PC-9 (cell line): Measurements from ENCODE around the gene ABCA2. TPM values are rescaled to one million over a fixed set of nuclear protein-coding genes. Genes with fewer than 3 reads are reported as not detected.

Experiments used
- BruUV-seq: library from RNA; stranded (reverse); fragments of 400-500 nt; replicated peaks from 2 replicates; lab custom pipeline; 2021; lab: Mats Ljungman, UMichigan
- CTCF ChIA-PET: fragments of 300-600 bp; sonication (Branson Sonifier 250); formaldehyde crosslinking; loops from one replicate; lab custom pipeline; 2022; ENCODE audit warnings: antibody characterized with exemption; lab: Charles Lee
- POLR2A ChIA-PET: fragments of 300-600 bp; sonication (Branson Sonifier 250); formaldehyde crosslinking; loops from one replicate; lab custom pipeline; 2022; ENCODE audit warnings: antibody characterized with exemption; ENCODE audit not compliant: unreplicated experiment; lab: Charles Lee
- DNase-seq, 2 experiments: peaks; one replicate each; pipeline versions ENCODE4 v3.0.0 to v3.0.0-alpha.2; 2015 to 2022; ENCODE audit warnings: mixed read lengths in 1 of 2
- H2AFZ ChIP-seq: fragments of 200-600 bp; sonication (generic); 2 replicates; pipeline ENCODE4 v1.8.1; 2017; ENCODE audit warnings: antibody characterized with exemption
- H3F3A ChIP-seq: fragments of 200-600 bp; sonication (generic); 2 replicates; pipeline ENCODE4 v1.8.1; 2017; ENCODE audit warnings: antibody characterized with exemption, mild to moderate bottlenecking, low read depth; ENCODE audit not compliant: insufficient read depth
- H3K27ac ChIP-seq: fragments of 200-600 bp; sonication (generic); 2 replicates; pipeline ENCODE4 v1.6.1; 2016; ENCODE audit warnings: mixed run types
- H3K27me3 ChIP-seq: fragments of 200-600 bp; sonication (generic); 2 replicates; pipeline ENCODE4 v1.6.1; 2016; ENCODE audit warnings: low read depth, mixed run types; ENCODE audit not compliant: insufficient read depth
- H3K36me3 ChIP-seq: fragments of 200-600 bp; sonication (generic); 2 replicates; pipeline ENCODE4 v1.6.1; 2016; ENCODE audit warnings: low read depth, mixed run types
- H3K4me1 ChIP-seq: fragments of 200-600 bp; sonication (generic); replicated peaks from 2 replicates; pipeline ENCODE4 v1.6.1; 2016; ENCODE audit warnings: mixed run types; ENCODE audit not compliant: insufficient read depth
- H3K4me2 ChIP-seq: fragments of 200-600 bp; sonication (generic); 2 replicates; pipeline ENCODE4 v1.6.1; 2017; ENCODE audit warnings: mixed run types
- H3K4me3 ChIP-seq: fragments of 200-600 bp; sonication (generic); 2 replicates; pipeline ENCODE4 v1.6.1; 2016; ENCODE audit warnings: mixed run types
- H3K79me2 ChIP-seq: fragments of 200-600 bp; sonication (generic); 2 replicates; pipeline ENCODE4 v1.6.1; 2017; ENCODE audit warnings: low read depth, mixed run types
- H3K9me2 ChIP-seq: fragments of 200-600 bp; sonication (generic); 2 replicates; pipeline ENCODE4 v1.8.1; 2017; ENCODE audit warnings: mild to moderate bottlenecking; ENCODE audit not compliant: insufficient read depth
- H3K9me3 ChIP-seq: fragments of 200-600 bp; sonication (generic); 2 replicates; pipeline ENCODE4 v1.8.1; 2016; ENCODE audit warnings: low read depth; ENCODE audit not compliant: insufficient read depth
- H4K20me1 ChIP-seq: fragments of 200-600 bp; sonication (generic); 2 replicates; pipeline ENCODE4 v1.8.1; 2017; ENCODE audit not compliant: insufficient read depth
- EZH2 ChIP-seq: fragments of 200-600 bp; sonication (generic); IDR thresholded peaks from 2 replicates; pipeline ENCODE4 v1.8.0; 2017; ENCODE audit warnings: antibody characterized with exemption, low read depth
- intact Hi-C: fragments of 100-400 bp; cut with micrococcal nuclease; formaldehyde crosslinking; loops from one replicate; pipeline ENCODE4 v1.10.0; 2022; ENCODE audit not compliant: unreplicated experiment
- total RNA-seq: library from RNA; stranded (reverse); gene quantifications from 2 replicates; pipeline ENCODE4 v1.2.3, GENCODE V29; 2021
- TF ChIP-seq, protein P1 (sequence below): fragments of 200-600 bp; sonication (generic); conservative IDR thresholded peaks from 2 replicates; pipeline ENCODE4 v1.6.1; 2017; ENCODE audit warnings: mixed run types, antibody characterized with exemption, mild to moderate bottlenecking, moderate library complexity

ABCA2 gene
- total RNA-seq, 1 experiment from 2014 or later, result 79.2 TPM

DNA sequence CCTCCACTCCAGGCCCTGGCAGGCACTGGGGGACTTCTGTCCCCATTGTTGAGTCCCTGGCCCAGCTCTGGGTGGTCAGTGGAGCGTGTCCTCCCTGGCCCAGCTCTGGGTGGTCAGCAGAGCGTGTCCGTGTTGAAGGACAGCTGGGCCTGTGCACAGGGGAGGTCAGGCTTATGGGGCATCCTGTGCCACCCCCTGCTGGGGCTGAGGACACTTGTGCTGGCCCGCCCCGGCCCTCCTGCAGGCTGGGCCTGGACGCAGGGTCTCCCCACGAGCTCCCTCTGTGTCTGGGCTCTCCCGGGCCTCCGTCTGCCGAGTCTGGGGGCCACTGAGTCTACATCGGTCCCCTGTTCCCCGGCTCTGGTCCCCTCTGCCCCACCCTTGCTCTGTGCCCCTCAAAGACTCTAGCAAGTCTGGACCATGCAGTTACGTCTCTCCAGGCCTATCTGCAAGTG, 20.2 kb downstream of the ABCA2 start:
- Histone ChIP-seq H3K27me3 (no peaks in the 10 kb centered on the region), H3K4me2 (no peak overlapping the region), H3K4me1 (no peaks in the 10 kb centered on the region), H3K9me3 (no peaks in the 10 kb centered on the region), H3K9me2 (no peaks in the 10 kb centered on the region), H2AFZ (no peak overlapping the region), H3K4me3 (no peak overlapping the region), H3F3A (0 out of 2 replicates have a peak, but pooled peaks cover 5% of the 10 kb centered on the region), H3K79me2 (no peaks in the 10 kb centered on the region), H3K36me3 (no peaks in the 10 kb centered on the region), H3K27ac (no peak overlapping the region), H4K20me1 (no peaks in the 10 kb centered on the region)
- BruUV-seq, result no TSS peak
- ChIA-PET POLR2A (no interaction called here), CTCF (no interaction called here)
- intact Hi-C loops, result no loop called here
- TF ChIP-seq EZH2, result no peak
- TF ChIP-seq, protein P1, sequence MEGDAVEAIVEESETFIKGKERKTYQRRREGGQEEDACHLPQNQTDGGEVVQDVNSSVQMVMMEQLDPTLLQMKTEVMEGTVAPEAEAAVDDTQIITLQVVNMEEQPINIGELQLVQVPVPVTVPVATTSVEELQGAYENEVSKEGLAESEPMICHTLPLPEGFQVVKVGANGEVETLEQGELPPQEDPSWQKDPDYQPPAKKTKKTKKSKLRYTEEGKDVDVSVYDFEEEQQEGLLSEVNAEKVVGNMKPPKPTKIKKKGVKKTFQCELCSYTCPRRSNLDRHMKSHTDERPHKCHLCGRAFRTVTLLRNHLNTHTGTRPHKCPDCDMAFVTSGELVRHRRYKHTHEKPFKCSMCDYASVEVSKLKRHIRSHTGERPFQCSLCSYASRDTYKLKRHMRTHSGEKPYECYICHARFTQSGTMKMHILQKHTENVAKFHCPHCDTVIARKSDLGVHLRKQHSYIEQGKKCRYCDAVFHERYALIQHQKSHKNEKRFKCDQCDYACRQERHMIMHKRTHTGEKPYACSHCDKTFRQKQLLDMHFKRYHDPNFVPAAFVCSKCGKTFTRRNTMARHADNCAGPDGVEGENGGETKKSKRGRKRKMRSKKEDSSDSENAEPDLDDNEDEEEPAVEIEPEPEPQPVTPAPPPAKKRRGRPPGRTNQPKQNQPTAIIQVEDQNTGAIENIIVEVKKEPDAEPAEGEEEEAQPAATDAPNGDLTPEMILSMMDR, result no peak
- no peak for DNase-seq

DNA sequence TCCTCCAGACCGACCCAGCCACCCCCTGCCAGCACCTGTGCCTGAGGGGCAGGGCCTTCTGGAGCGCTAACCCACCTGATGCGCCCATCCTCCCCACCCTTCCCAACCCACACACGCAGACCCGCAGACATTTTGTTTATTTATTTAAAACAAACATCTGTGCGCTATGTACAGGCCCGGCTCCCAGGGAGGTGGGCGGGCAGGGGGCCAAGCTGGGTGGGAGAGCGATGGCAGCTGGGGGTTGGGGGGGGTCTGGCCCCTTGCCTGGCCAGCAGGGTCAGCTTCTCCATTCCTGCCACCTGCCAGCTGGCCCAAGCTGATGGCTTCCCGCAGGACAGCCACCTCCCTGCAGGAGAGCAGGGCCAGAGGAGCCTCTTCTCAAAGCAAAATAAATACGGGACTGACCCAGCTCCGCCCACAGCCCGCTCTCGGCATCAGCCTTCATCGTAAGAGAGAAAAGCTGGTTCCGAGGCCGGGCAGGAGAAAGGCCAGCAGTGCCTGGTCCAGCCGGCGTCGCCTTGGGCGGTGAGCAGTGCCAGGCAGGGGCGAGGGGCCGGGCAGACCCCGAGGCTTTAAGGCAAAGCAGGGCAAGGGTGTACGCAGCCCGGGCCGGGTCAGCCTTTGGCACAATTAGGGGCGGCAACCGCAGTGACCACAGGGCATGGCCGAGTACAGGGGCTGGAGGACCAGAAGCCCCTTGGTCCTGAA, 20.8 kb downstream of the ABCA2 start:
- intact Hi-C loops, result no loop called here
- Histone ChIP-seq H3K27me3 (no peaks in the 10 kb centered on the region), H3K9me2 (no peaks in the 10 kb centered on the region), H2AFZ (no peak overlapping the region), H3K27ac (no peak overlapping the region), H3K4me3 (no peak overlapping the region), H3F3A (0 out of 2 replicates have a peak, but pooled peaks cover 5% of the 10 kb centered on the region), H3K9me3 (no peaks in the 10 kb centered on the region), H3K79me2 (no peaks in the 10 kb centered on the region), H3K4me2 (no peak overlapping the region), H3K36me3 (no peaks in the 10 kb centered on the region), H3K4me1 (no peaks in the 10 kb centered on the region), H4K20me1 (no peaks in the 10 kb centered on the region)
- ChIA-PET CTCF (interaction anchor here (0.6 kb wide), 1 partner anchor 468 kb away, joined by 4 read pairs; no protein-coding TSS in a partner anchor), POLR2A (no interaction called here)
- no peak for TF ChIP-seq EZH2
- TF ChIP-seq, protein P1, result no peak
- BruUV-seq, result no TSS peak
- DNase-seq, result no peak

DNA sequence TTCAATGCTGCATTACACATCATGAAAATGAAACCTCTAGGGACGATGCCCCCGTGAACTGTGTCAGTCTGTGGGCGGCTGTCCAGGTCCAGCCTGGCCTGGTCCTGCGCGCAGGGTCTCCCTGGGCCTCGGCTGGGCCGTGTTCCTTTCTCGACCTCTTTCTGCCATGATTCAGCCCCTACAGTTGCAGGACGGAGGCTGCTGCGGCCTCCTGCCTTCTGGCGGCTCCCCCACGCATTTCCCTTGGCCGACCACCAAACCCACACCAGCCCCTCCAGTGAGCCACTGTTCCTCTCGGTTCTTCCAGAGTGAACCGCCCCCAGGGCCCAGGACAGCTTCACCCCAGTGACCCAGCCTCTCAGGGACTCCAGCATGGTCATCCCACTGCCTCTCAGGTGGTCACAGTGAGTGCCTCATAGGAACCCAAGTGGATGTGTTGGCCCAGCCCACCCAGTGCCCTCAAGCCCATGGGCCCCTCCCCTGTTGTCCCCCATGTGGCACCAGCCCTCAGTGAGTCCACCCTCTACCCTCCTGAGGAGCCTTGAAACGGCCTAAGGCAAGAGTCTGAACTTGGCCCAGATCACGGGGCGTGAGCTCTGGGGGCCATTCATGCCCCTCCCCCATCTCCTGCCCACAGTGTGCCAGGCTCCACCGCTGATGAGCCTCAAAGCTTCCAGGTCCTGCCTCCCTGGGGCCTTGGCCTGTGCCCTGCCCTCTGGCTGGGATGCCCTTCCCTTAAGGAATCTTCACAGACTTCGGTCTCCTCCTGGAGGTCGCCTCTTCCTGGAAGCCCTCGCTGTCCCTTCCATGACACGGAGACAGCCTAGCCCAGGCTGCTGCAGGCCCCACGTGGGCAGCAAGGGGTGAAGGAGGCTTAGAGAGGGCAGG, 21.7 kb downstream of the ABCA2 start:
- Histone ChIP-seq H3K79me2 (no peaks in the 10 kb centered on the region), H3K27ac (no peak overlapping the region), H4K20me1 (no peaks in the 10 kb centered on the region), H3K27me3 (no peaks in the 10 kb centered on the region), H3K9me2 (no peaks in the 10 kb centered on the region), H3F3A (peaks cover 5% of the 10 kb centered on the region; the same call in 1 of the 2 replicates), H3K4me1 (0 out of 2 replicates have a peak, but pooled peaks cover under 1% of the 10 kb centered on the region), H2AFZ (no peak overlapping the region), H3K9me3 (no peaks in the 10 kb centered on the region), H3K4me3 (no peak overlapping the region), H3K36me3 (no peaks in the 10 kb centered on the region), H3K4me2 (no peak overlapping the region)
- ChIA-PET POLR2A (no interaction called here), CTCF (interaction anchor here (0.6 kb wide), 1 partner anchor 469 kb away, joined by 4 read pairs; no protein-coding TSS in a partner anchor)
- intact Hi-C loops, result no loop called here
- no TSS peak for BruUV-seq
- TF ChIP-seq EZH2, result no peak
- TF ChIP-seq, protein P1, result no peak
- no peak for DNase-seq
